Loucy (cell line): Measurements from ENCODE around the gene NT5DC4.

Source experiments
- H2AFZ ChIP-seq: fragments of 200-600 bp; sonication (generic); 2 replicates; pipeline ENCODE4 v1.6.0; 2016; ENCODE audit warnings: antibody characterized with exemption, mild to moderate bottlenecking, low read length, moderate library complexity
- H3F3A ChIP-seq: fragments of 200-600 bp; 2 replicates; pipeline ENCODE4 v1.6.0; 2016; ENCODE audit warnings: antibody characterized with exemption, low read depth, mild to moderate bottlenecking
- H3K27me3 ChIP-seq: fragments of 200-600 bp; sonication (generic); 2 replicates; pipeline ENCODE4 v1.6.1; 2014; ENCODE audit warnings: low read length, mild to moderate bottlenecking; ENCODE audit not compliant: insufficient read depth, poor library complexity, severe bottlenecking
- H3K36me3 ChIP-seq: fragments of 200-600 bp; sonication (generic); 2 replicates; pipeline ENCODE4 v1.6.1; 2016; ENCODE audit warnings: low read length; ENCODE audit not compliant: insufficient read depth
- H3K4me1 ChIP-seq: fragments of 200-600 bp; sonication (generic); 2 replicates; pipeline ENCODE4 v1.5.1; 2014; ENCODE audit warnings: low read length, mild to moderate bottlenecking; ENCODE audit not compliant: insufficient read depth, poor library complexity, severe bottlenecking
- H3K4me2 ChIP-seq: fragments of 200-600 bp; sonication (generic); 2 replicates; pipeline ENCODE4 v1.6.0; 2014; ENCODE audit warnings: antibody characterized with exemption, low read length, low read depth, mild to moderate bottlenecking; ENCODE audit not compliant: poor library complexity, severe bottlenecking
- H3K4me3 ChIP-seq: fragments of 200-600 bp; sonication (generic); 2 replicates; pipeline ENCODE4 v1.5.1; 2014; ENCODE audit warnings: low read length, mild to moderate bottlenecking, mixed read lengths; ENCODE audit not compliant: poor library complexity, severe bottlenecking
- H3K79me2 ChIP-seq: fragments of 200-600 bp; sonication (generic); 2 replicates; pipeline ENCODE4 v1.6.1; 2014; ENCODE audit warnings: low read length; ENCODE audit not compliant: insufficient read depth
- H3K9ac ChIP-seq: fragments of 200-600 bp; sonication (generic); 2 replicates; pipeline ENCODE4 v1.6.0; 2014; ENCODE audit warnings: mild to moderate bottlenecking, low read depth, low read length, moderate library complexity; ENCODE audit not compliant: poor library complexity, severe bottlenecking
- H3K9me2 ChIP-seq: fragments of 200-600 bp; sonication (generic); replicated peaks from 2 replicates; pipeline ENCODE4 v1.6.1; 2016; ENCODE audit warnings: low read depth, low read length, mixed read lengths
- H3K9me3 ChIP-seq: fragments of 200-600 bp; sonication (generic); 2 replicates; pipeline ENCODE4 v1.6.1; 2014; ENCODE audit warnings: mild to moderate bottlenecking, antibody characterized with exemption, low read length, low read depth; ENCODE audit not compliant: insufficient read depth
- H4K20me1 ChIP-seq: fragments of 200-600 bp; sonication (generic); 2 replicates; pipeline ENCODE4 v1.6.0; 2014; ENCODE audit warnings: antibody characterized with exemption, low read length, mild to moderate bottlenecking; ENCODE audit not compliant: insufficient read depth, poor library complexity, severe bottlenecking
- EZH2phosphoT487 ChIP-seq: fragments of 200-600 bp; IDR thresholded peaks from 2 replicates; pipeline ENCODE4 v1.6.1; 2018; ENCODE audit warnings: antibody characterized with exemption, mild to moderate bottlenecking, moderate library complexity, borderline replicate concordance
- TF ChIP-seq, protein P1 (sequence below): fragments of 200-600 bp; sonication (generic); conservative IDR thresholded peaks from 2 replicates; pipeline ENCODE4 v1.5.1; 2014; ENCODE audit warnings: mild to moderate bottlenecking, antibody characterized with exemption, low read length

Gene NT5DC4

DNA sequence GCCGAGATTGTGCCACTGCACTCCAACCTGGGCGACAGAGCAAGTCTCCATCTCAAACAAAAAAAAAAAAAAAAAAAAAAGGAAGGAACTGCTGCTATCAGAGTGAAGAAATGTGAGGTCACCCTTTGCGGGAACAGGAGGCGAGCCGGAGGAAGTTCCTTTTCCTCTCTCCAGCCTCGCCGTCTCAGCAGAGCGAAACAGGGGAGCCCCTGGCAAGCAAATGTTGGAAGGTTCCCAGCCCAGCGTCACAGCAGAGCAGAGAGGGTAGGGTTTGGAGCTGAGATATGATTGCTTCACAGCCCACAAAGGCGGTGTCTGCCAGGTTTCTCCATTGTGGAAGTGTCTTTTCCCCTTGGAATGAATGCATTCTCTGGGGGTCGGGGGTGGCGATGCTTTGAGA lies 46.6 kb upstream of the NT5DC4 start:
- H3K9ac ChIP-seq: no peak overlapping the region
- no peaks in the 10 kb centered on the region for H3K79me2 ChIP-seq
- no peaks in the 10 kb centered on the region for H3K27me3 ChIP-seq
- H3K9me3 ChIP-seq: no peaks in the 10 kb centered on the region
- H3K36me3 ChIP-seq: no peaks in the 10 kb centered on the region
- no peak for TF ChIP-seq EZH2phosphoT487
- TF ChIP-seq, protein P1, sequence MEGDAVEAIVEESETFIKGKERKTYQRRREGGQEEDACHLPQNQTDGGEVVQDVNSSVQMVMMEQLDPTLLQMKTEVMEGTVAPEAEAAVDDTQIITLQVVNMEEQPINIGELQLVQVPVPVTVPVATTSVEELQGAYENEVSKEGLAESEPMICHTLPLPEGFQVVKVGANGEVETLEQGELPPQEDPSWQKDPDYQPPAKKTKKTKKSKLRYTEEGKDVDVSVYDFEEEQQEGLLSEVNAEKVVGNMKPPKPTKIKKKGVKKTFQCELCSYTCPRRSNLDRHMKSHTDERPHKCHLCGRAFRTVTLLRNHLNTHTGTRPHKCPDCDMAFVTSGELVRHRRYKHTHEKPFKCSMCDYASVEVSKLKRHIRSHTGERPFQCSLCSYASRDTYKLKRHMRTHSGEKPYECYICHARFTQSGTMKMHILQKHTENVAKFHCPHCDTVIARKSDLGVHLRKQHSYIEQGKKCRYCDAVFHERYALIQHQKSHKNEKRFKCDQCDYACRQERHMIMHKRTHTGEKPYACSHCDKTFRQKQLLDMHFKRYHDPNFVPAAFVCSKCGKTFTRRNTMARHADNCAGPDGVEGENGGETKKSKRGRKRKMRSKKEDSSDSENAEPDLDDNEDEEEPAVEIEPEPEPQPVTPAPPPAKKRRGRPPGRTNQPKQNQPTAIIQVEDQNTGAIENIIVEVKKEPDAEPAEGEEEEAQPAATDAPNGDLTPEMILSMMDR: no peak
- no peaks in the 10 kb centered on the region for H4K20me1 ChIP-seq
- H3F3A ChIP-seq: no peaks in the 10 kb centered on the region
- H3K4me1 ChIP-seq: peaks cover 3% of the 10 kb centered on the region
- no peaks in the 10 kb centered on the region for H3K9me2 ChIP-seq
- H3K4me3 ChIP-seq: no peak overlapping the region
- H3K4me2 ChIP-seq: no peak overlapping the region
- no peak overlapping the region for H2AFZ ChIP-seq

DNA sequence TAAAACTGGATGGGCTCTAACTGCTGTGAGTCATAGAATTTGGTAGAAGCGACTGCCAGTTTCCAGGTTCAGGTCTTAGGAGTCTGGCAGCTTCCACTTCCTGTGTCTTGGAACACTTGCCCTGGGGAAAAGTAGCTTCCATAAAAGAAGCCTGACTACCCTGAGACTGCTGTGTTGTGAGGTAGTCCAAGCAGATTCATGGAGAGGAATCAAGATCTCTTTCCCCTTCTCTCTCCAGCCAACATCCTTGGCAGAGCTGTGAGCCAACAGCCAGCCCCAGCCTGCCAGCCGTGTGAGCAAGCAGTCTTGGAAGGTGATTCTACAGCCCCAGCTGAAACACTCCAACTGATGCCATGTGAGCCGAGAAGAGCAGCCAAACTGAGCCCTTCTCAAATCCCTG lies 41.3 kb upstream of the NT5DC4 start:
- Histone ChIP-seq H2AFZ (no peak overlapping the region), H3K9ac (no peak overlapping the region), H3K9me2 (no peaks in the 10 kb centered on the region), H3K9me3 (no peaks in the 10 kb centered on the region), H3F3A (no peaks in the 10 kb centered on the region), H3K79me2 (no peaks in the 10 kb centered on the region), H3K4me3 (no peak overlapping the region), H3K4me1 (peaks cover 3% of the 10 kb centered on the region), H3K36me3 (no peaks in the 10 kb centered on the region), H3K4me2 (no peak overlapping the region), H4K20me1 (no peaks in the 10 kb centered on the region), H3K27me3 (no peaks in the 10 kb centered on the region)
- TF ChIP-seq EZH2phosphoT487: no peak
- TF ChIP-seq, protein P1: no peak

DNA sequence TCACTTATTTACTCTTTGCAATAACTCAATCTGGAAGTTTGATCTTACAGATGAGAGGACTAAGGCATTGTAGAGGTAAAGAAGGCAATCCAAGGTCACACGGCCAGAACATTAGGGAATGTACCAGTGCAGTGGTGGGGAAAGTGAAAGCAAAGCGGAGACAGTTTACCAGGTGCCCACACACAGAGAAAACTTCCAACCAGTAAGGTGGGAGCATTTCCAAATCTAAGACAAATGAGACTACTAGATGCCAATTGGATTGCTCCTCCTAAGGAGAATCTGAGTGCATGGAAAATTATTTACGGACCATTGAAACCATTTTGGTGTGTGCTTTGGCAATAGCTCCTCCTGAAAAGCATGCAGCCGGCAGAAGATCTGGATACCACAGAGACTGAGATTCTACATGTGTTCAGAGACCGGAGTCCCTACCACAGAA lies 40.1 kb upstream of the NT5DC4 start:
- H3F3A ChIP-seq: no peaks in the 10 kb centered on the region
- no peak overlapping the region for H2AFZ ChIP-seq
- no peaks in the 10 kb centered on the region for H3K36me3 ChIP-seq
- H3K9me2 ChIP-seq: no peaks in the 10 kb centered on the region
- H3K9me3 ChIP-seq: no peaks in the 10 kb centered on the region
- TF ChIP-seq EZH2phosphoT487: no peak
- TF ChIP-seq, protein P1: no peak
- H3K27me3 ChIP-seq: no peaks in the 10 kb centered on the region
- H3K4me1 ChIP-seq: peaks cover 13% of the 10 kb centered on the region
- no peaks in the 10 kb centered on the region for H4K20me1 ChIP-seq
- H3K4me3 ChIP-seq: no peak overlapping the region
- H3K4me2 ChIP-seq: no peak overlapping the region
- no peaks in the 10 kb centered on the region for H3K79me2 ChIP-seq
- no peak overlapping the region for H3K9ac ChIP-seq
